Stimulated activated naive CD4-positive, alpha-beta T cell treated with Interleukin-2 at 50 U/mL for 16 hours (primary cell): ENCODE measurements around the gene SENP1.

Experiments used
- DNase-seq: peaks from one replicate; lab custom pipeline; 2025; lab: John Stamatoyannopoulos, UW

Gene SENP1

GRCh38 chr12:48000878-48001504 lies 104.9 kb downstream of the SENP1 start:
- no peak for DNase-seq

DNA sequence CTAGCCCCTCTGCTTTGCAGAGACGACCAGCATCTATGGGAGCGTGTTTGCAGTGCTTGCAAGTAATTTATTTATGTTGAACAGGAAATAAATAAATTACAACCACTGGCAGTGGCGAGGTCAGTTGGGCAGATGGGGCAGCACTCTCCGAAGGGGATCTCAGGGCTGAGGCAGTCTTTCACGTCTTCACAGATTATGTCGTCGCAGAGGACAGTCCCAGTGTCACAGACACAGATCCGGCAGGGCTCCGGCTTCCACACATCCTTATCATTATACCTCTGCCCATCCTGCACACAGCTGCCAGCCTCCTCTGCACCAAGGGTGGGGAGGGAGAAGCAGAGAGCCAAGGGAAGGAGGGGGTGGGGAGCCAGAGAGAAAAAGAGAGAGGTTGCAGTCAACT lies 106.1 kb downstream of the SENP1 start:
- no peak for DNase-seq

GRCh38 chr12:47997321-47997720 lies 108.6 kb downstream of the SENP1 start:
- no peak for DNase-seq

GRCh38 chr12:47995981-47996401 lies 109.9 kb downstream of the SENP1 start:
- DNase-seq, result no peak

- DNase-seq, result no peak
Measured at GRCh38 chr12:47993491-47993890, 112.4 kb downstream of the SENP1 start.
